H9 (cell line): ENCODE measurements around the gene PKNOX2. TPM values are rescaled to one million over a fixed set of nuclear protein-coding genes. Genes with fewer than 3 reads are reported as not detected.

Experiments used
- DNase-seq: peaks from one replicate; pipeline ENCODE4 v3.0.0-alpha.2; 2017
- H2AFZ ChIP-seq: one replicate; pipeline ENCODE4 v1.6.1; 2013; ENCODE audit warnings: mild to moderate bottlenecking, low read length, control low read depth, moderate library complexity
- H2AK5ac ChIP-seq: 2 replicates; pipeline ENCODE4 v1.6.1; 2013; ENCODE audit warnings: low read length, control low read depth, mixed read lengths; ENCODE audit not compliant: insufficient read length
- H2BK120ac ChIP-seq: one replicate; pipeline ENCODE4 v1.6.1; 2013; ENCODE audit warnings: low read depth, mild to moderate bottlenecking, low read length, control low read depth, inconsistent platforms; ENCODE audit not compliant: poor library complexity, severe bottlenecking
- H2BK12ac ChIP-seq: 2 replicates; pipeline ENCODE4 v1.6.1; 2013; ENCODE audit warnings: low read length, control low read depth, mixed read lengths, low read depth; ENCODE audit not compliant: insufficient read length
- H2BK15ac ChIP-seq: 2 replicates; pipeline ENCODE4 v1.6.1; 2013; ENCODE audit warnings: low read depth, low read length, control low read depth
- H2BK20ac ChIP-seq: one replicate; pipeline ENCODE4 v1.6.1; 2013; ENCODE audit warnings: low read depth, mild to moderate bottlenecking, low read length, control low read depth, inconsistent platforms; ENCODE audit not compliant: poor library complexity, severe bottlenecking
- H2BK5ac ChIP-seq: 2 replicates; pipeline ENCODE4 v1.6.1; 2013; ENCODE audit warnings: low read length, control low read depth, mixed read lengths; ENCODE audit not compliant: insufficient read length
- H3K14ac ChIP-seq: 2 replicates; pipeline ENCODE4 v1.6.1; 2013; ENCODE audit warnings: low read length, control low read depth; ENCODE audit not compliant: insufficient read depth
- H3K18ac ChIP-seq: 2 replicates; pipeline ENCODE4 v1.6.1; 2013; ENCODE audit warnings: low read depth, mild to moderate bottlenecking, mixed read lengths, low read length, control low read depth; ENCODE audit not compliant: insufficient read length
- H3K23ac ChIP-seq: 2 replicates; pipeline ENCODE4 v1.6.1; 2013; ENCODE audit warnings: low read length, control low read depth, mixed read lengths, low read depth; ENCODE audit not compliant: insufficient read length
- H3K23me2 ChIP-seq: 2 replicates; pipeline ENCODE4 v1.6.1; 2013; ENCODE audit warnings: low read depth, mild to moderate bottlenecking, mixed read lengths, low read length, control low read depth; ENCODE audit not compliant: insufficient read length, poor library complexity, severe bottlenecking
- H3K27ac ChIP-seq: 2 replicates; pipeline ENCODE4 v1.5.1; 2013; ENCODE audit warnings: low read length, control low read depth, mixed read lengths, low read depth; ENCODE audit not compliant: insufficient read length
- H3K27me3 ChIP-seq: 2 replicates; pipeline ENCODE4 v1.6.1; 2013; ENCODE audit warnings: low read length, control low read depth, inconsistent platforms; ENCODE audit not compliant: insufficient read depth
- H3K4ac ChIP-seq: 2 replicates; pipeline ENCODE4 v1.6.1; 2013; ENCODE audit warnings: low read depth, mild to moderate bottlenecking, control low read depth, inconsistent platforms, low read length, moderate library complexity
- H3K4me1 ChIP-seq: 2 replicates; pipeline ENCODE4 v1.6.1; 2013; ENCODE audit warnings: low read length, control low read depth, inconsistent platforms; ENCODE audit not compliant: insufficient read depth
- H3K4me2 ChIP-seq: 2 replicates; pipeline ENCODE4 v1.6.1; 2013; ENCODE audit warnings: low read length, control low read depth, mixed read lengths; ENCODE audit not compliant: insufficient read length, insufficient read depth
- H3K56ac ChIP-seq: 2 replicates; pipeline ENCODE4 v1.6.1; 2013; ENCODE audit warnings: low read depth, mild to moderate bottlenecking, mixed read lengths, low read length, control low read depth; ENCODE audit not compliant: insufficient read length
- H3K79me1 ChIP-seq: 2 replicates; pipeline ENCODE4 v1.6.1; 2013; ENCODE audit warnings: low read depth, mild to moderate bottlenecking, moderate library complexity, low read length, control low read depth, inconsistent platforms; ENCODE audit not compliant: insufficient read depth, poor library complexity, severe bottlenecking
- H3K79me2 ChIP-seq: 2 replicates; pipeline ENCODE4 v1.6.1; 2013; ENCODE audit warnings: low read length, control low read depth, inconsistent platforms; ENCODE audit not compliant: insufficient read depth
- H3K9ac ChIP-seq: 2 replicates; pipeline ENCODE4 v1.6.1; 2013; ENCODE audit warnings: low read length, control low read depth, mixed read lengths; ENCODE audit not compliant: insufficient read length; ENCODE audit errors: extremely low read depth
- H3K9me3 ChIP-seq: one replicate; pipeline ENCODE4 v1.6.1; 2013; ENCODE audit warnings: low read depth, low read length, inconsistent platforms; ENCODE audit not compliant: control insufficient read depth
- H3T11ph ChIP-seq: one replicate; pipeline ENCODE4 v1.6.1; 2013; ENCODE audit warnings: mild to moderate bottlenecking, low read length, control low read depth, inconsistent platforms
- H4K20me1 ChIP-seq: one replicate; pipeline ENCODE4 v1.6.1; 2013; ENCODE audit not compliant: control insufficient read depth, insufficient read length, insufficient read depth
- H4K5ac ChIP-seq: 2 replicates; pipeline ENCODE4 v1.6.1; 2013; ENCODE audit warnings: low read depth, mild to moderate bottlenecking, mixed read lengths, low read length, control low read depth; ENCODE audit not compliant: insufficient read length
- H4K8ac ChIP-seq: replicated peaks from 2 replicates; pipeline ENCODE4 v1.6.1; 2013; ENCODE audit warnings: low read length, control low read depth, mixed read lengths, low read depth; ENCODE audit not compliant: insufficient read length
- H4K91ac ChIP-seq: 2 replicates; pipeline ENCODE4 v1.6.1; 2013; ENCODE audit warnings: low read depth, mild to moderate bottlenecking, moderate library complexity, mixed read lengths, low read length, control low read depth; ENCODE audit not compliant: insufficient read length
- H3K27ac Mint-ChIP-seq, 3 experiments: 2 replicates in 2 of 3; 3 replicates in 1 of 3; pipeline ENCODE4 v1.8.0; 2020 to 2021; ENCODE audit warnings: mixed read lengths in 3 of 3, mild to moderate bottlenecking in 1 of 3, moderate library complexity in 1 of 3
- H3K27me3 Mint-ChIP-seq: 2 replicates; pipeline ENCODE4 v1.8.0; 2021; ENCODE audit warnings: low read depth, mild to moderate bottlenecking, moderate library complexity, mixed read lengths
- H3K36me3 Mint-ChIP-seq, 3 experiments: 2 replicates in 2 of 3; 3 replicates in 1 of 3; pipeline ENCODE4 v1.8.0; 2020 to 2021; ENCODE audit warnings: low read depth in 3 of 3, mixed read lengths in 3 of 3; ENCODE audit not compliant: insufficient read depth in 1 of 3
- H3K4me1 Mint-ChIP-seq, 2 experiments: 2 replicates each; pipeline ENCODE4 v1.8.0; 2020; ENCODE audit warnings: mixed read lengths in 2 of 2
- H3K4me3 Mint-ChIP-seq, 2 experiments: 2 replicates in 1 of 2; 3 replicates in 1 of 2; pipeline ENCODE4 v1.8.0; 2020 to 2021; ENCODE audit warnings: mild to moderate bottlenecking in 2 of 2, mixed read lengths in 2 of 2, moderate library complexity in 1 of 2
- H3K9me3 Mint-ChIP-seq, 2 experiments: 2 replicates in 1 of 2; 3 replicates in 1 of 2; pipeline ENCODE4 v1.8.0; 2020; ENCODE audit warnings: mild to moderate bottlenecking in 2 of 2, mixed read lengths in 2 of 2, moderate library complexity in 1 of 2
- CTCF ChIP-seq: fragments of 200-600 bp; sonication (generic); conservative IDR thresholded peaks from 3 replicates; pipeline ENCODE4 v1.8.0; 2021; ENCODE audit warnings: antibody characterized with exemption, mild to moderate bottlenecking
- WGBS: extraction: QIAGEN DNeasy Blood & Tissue Kit; methylation state at CpG from one replicate; pipeline ENCODE4 v1.1.7; 2013; ENCODE audit warnings: missing lambda C conversion rate, low lambda C conversion rate, mixed read lengths; ENCODE audit not compliant: insufficient read length; ENCODE audit errors: extremely low coverage; 5-methylcytosine and 5-hydroxymethylcytosine counted together
- total RNA-seq: library from RNA; stranded (reverse); gene quantifications from 2 replicates; pipeline ENCODE4 v1.2.1, GENCODE V29; 2021

The PKNOX2 gene
- total RNA-seq, 1 experiment from 2014 or later, result 1.3 TPM

GRCh38 chr11:125174686-125175085, 10.1 kb downstream of the PKNOX2 start:
- H4K5ac ChIP-seq, result no peak overlapping the region
- H4K8ac ChIP-seq, result no peak overlapping the region
- Mint-ChIP-seq H3K36me3 (no peaks in the 10 kb centered on the region), H3K9me3 (no peaks in the 10 kb centered on the region), H3K27ac (no peak overlapping the region), H3K4me3 (no peak overlapping the region), H3K4me1 (peaks cover 44 to 61% of the 10 kb centered on the region in 2 experiments), H3K27me3 (peaks cover 79% of the 10 kb centered on the region)
- H3T11ph ChIP-seq, result no peak overlapping the region
- no peak overlapping the region for H2AFZ ChIP-seq
- H2BK15ac ChIP-seq, result no peak overlapping the region
- no peak for TF ChIP-seq CTCF
- no peak overlapping the region for H3K27ac ChIP-seq
- no peak overlapping the region for H3K18ac ChIP-seq
- H4K20me1 ChIP-seq, result no peaks in the 10 kb centered on the region
- H2BK120ac ChIP-seq, result no peak overlapping the region
- H3K4me1 ChIP-seq, result peaks cover 3% of the 10 kb centered on the region; the same call in 1 of the 2 replicates
- no peaks in the 10 kb centered on the region for H3K79me1 ChIP-seq
- no peak overlapping the region for H3K23ac ChIP-seq
- no CpG with 5 or more reads among the region's 8 CpGs for WGBS
- H2BK12ac ChIP-seq, result no peak overlapping the region
- no peaks in the 10 kb centered on the region for H3K23me2 ChIP-seq
- H3K4me2 ChIP-seq, result no peak overlapping the region
- H3K4ac ChIP-seq, result no peak overlapping the region
- no peak overlapping the region for H2BK20ac ChIP-seq
- H2BK5ac ChIP-seq, result no peak overlapping the region
- no peak overlapping the region for H3K14ac ChIP-seq
- no peak for DNase-seq
- H3K9me3 ChIP-seq, result no peaks in the 10 kb centered on the region
- H3K56ac ChIP-seq, result no peak overlapping the region
- H3K79me2 ChIP-seq, result no peaks in the 10 kb centered on the region
- H3K9ac ChIP-seq, result no peak overlapping the region
- no peak overlapping the region for H2AK5ac ChIP-seq
- no peak overlapping the region for H4K91ac ChIP-seq
- H3K27me3 ChIP-seq, result no peaks in the 10 kb centered on the region; the same call in 1 of the 2 replicates
